ENCODE results near the gene DLGAP5. TPM values are rescaled to one million over a fixed set of nuclear protein-coding genes. Genes with fewer than 3 reads are reported as not detected.
A peak's percentile ranks its signal among the peaks of the same experiment; 100 is the strongest.

The DLGAP5 gene
- total and polyA plus RNA-seq, 12 donors: 0.07 to 5.1 (median 0.41) TPM; not detected in 5

DNA sequence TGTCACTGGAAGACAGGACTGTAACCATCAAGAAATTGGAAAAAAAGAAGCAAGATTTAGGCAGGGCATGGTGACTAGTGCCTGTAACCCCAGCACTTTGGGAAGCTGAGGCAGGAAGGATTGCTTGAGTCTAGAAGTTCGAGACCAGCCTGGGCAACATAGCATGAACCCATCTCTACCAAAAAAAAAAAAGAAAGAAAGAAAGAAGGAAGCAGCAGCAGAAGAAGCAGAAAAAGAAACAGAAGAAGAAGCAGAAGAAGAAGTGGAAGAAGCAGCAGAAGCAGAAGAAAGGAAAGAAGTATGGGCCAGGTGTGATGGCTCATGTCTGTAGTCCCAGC is 92.9 kb downstream of the DLGAP5 start:
- DNase-seq (no peak), ATAC-seq (no peak)
- intact Hi-C loops (cut with DNase I): no loop called here
- Histone ChIP-seq H3K27ac (peak overlapping the region in 8 of 10 donors; percentile 25 to 96 (median 56)), H3K4me3 (no peak overlapping the region), H3K4me1 (peaks cover 5 to 65% (median 62%) of the 10 kb centered on the region in 9 donors), H3K36me3 (no peaks in the 10 kb centered on the region), H3K9me3 (no peaks in the 10 kb centered on the region), H3K27me3 (no peaks in the 10 kb centered on the region)
- TF ChIP-seq CTCF (IDR thresholded peaks at IDR 0.05): no peak
- 87 to 100% methylated on average over 1 of the region's 1 CpG for WGBS, 2 donors

Other genes with a start within 250 kb of the DLGAP5 start
- 1 to 10 TPM in 9 of 10 donors, under 1 TPM in 1; 0.93 to 2.7 (median 2.1) TPM for gene WDHD1, start 164.5 kb downstream of the DLGAP5 start, total RNA-seq
- gene WDHD1, start 164.5 kb downstream of the DLGAP5 start, polyA plus RNA-seq: under 1 TPM; 0.59 to 0.75 TPM
- gene SOCS4, start 164.3 kb downstream of the DLGAP5 start, total RNA-seq: 10 to 100 TPM; 12.2 to 24.2 (median 17.4) TPM
- 1 to 10 TPM; 4.7 to 5.9 TPM for gene SOCS4, start 164.3 kb downstream of the DLGAP5 start, polyA plus RNA-seq
- gene MAPK1IP1L, start 139.9 kb downstream of the DLGAP5 start, total RNA-seq: 100 to 1,000 TPM in 1 of 10 donors, 10 to 100 TPM in 9; 58.6 to 105 (median 78.4) TPM
- 10 to 100 TPM; 23.6 to 38.6 TPM for gene MAPK1IP1L, start 139.9 kb downstream of the DLGAP5 start, polyA plus RNA-seq
- gene LGALS3, start 62.3 kb downstream of the DLGAP5 start, total RNA-seq: 100 to 1,000 TPM; 119 to 302 (median 168) TPM
- 100 to 1,000 TPM; 288 to 308 TPM for gene LGALS3, start 62.3 kb downstream of the DLGAP5 start, polyA plus RNA-seq
- 10 to 100 TPM; 16.9 to 26.2 (median 21.2) TPM for gene FBXO34, start 79.8 kb upstream of the DLGAP5 start, total RNA-seq
- 10 to 100 TPM in 1 of 2 donors, 1 to 10 TPM in 1; 8.9 to 12.0 TPM for gene FBXO34, start 79.8 kb upstream of the DLGAP5 start, polyA plus RNA-seq
- gene ATG14, start 220.2 kb upstream of the DLGAP5 start, total RNA-seq: 10 to 100 TPM in 9 of 10 donors, 1 to 10 TPM in 1; 8.9 to 18.1 (median 15.3) TPM
- gene ATG14, start 220.2 kb upstream of the DLGAP5 start, polyA plus RNA-seq: 10 to 100 TPM in 1 of 2 donors, 1 to 10 TPM in 1; 3.5 to 21.9 TPM
- gene TBPL2, start 249.0 kb upstream of the DLGAP5 start, total RNA-seq: not detected
- gene TBPL2, start 249.0 kb upstream of the DLGAP5 start, polyA plus RNA-seq: not detected